GM12878 (cell line): ENCODE data around the gene COX10. TPM values are rescaled to one million over a fixed set of nuclear protein-coding genes. Genes with fewer than 3 reads are reported as not detected.
A peak's percentile ranks its signal among the peaks of the same experiment; 100 is the strongest.

Experiments
- ATAC-seq: fragments of 200-7000 bp; cut with Tn5 transposase; 3 replicates; pipeline ENCODE4 v1.9.1; 2020; ENCODE audit warnings: mild to moderate bottlenecking, moderate library complexity
- BruUV-seq: library from RNA; stranded (reverse); fragments of 400-500 nt; replicated peaks from 2 replicates; lab custom pipeline; 2021; lab: Mats Ljungman, UMichigan
- CTCF ChIA-PET: fragments of 300-600 bp; sonication (Branson Sonifier 250); formaldehyde crosslinking; extraction: SDS; loops from one replicate; lab custom pipeline; 2021; ENCODE audit warnings: inconsistent platforms; lab: Yijun Ruan, JAX
- POLR2A ChIA-PET: fragments of 350-600 bp; formaldehyde crosslinking; extraction: SDS; loops from one replicate; lab custom pipeline; 2021; ENCODE audit warnings: inconsistent platforms; lab: Charles Lee
- RAD21 ChIA-PET: fragments of 300-600 bp; sonication (Branson Sonifier 250); formaldehyde crosslinking; loops from one replicate; lab custom pipeline; 2023; ENCODE audit warnings: antibody characterized with exemption; ENCODE audit not compliant: unreplicated experiment; lab: Charles Lee
- SMC1A ChIA-PET: fragments of 300-600 bp; sonication (Branson Sonifier 250); formaldehyde crosslinking; loops from one replicate; lab custom pipeline; 2023; ENCODE audit not compliant: unreplicated experiment, uncharacterized antibody; lab: Charles Lee
- DNase-seq: peaks from one replicate; pipeline ENCODE4 v3.0.0-alpha.2; 2011; ENCODE audit warnings: low read depth, low spot score
- FAIRE-seq: peaks from 3 replicates; lab custom pipeline; 2011; peaks lifted over from hg19 to GRCh38; lab: Jason Lieb, UNC
- H2AFZ ChIP-seq: 2 replicates; pipeline ENCODE4 v1.6.0; 2011; ENCODE audit warnings: low read depth, low read length, control low read depth; ENCODE audit not compliant: control insufficient read depth
- H3K27ac ChIP-seq: 2 replicates; pipeline ENCODE4 v1.5.1; 2011; ENCODE audit warnings: control low read depth; ENCODE audit not compliant: control insufficient read depth, insufficient read depth
- H3K27me3 ChIP-seq, 2 experiments: replicated peaks in 1 of 2; 2 replicates each; pipeline versions ENCODE4 v1.6.0 to v1.6.1; 2011; ENCODE audit warnings: low read length in 1 of 2; ENCODE audit not compliant: control insufficient read depth in 2 of 2, insufficient read depth in 2 of 2
- H3K36me3 ChIP-seq, 2 experiments: 2 replicates each; pipeline ENCODE4 v1.5.1; 2011; ENCODE audit warnings: low read length in 1 of 2; ENCODE audit not compliant: control insufficient read depth in 2 of 2, insufficient read depth in 2 of 2
- H3K4me1 ChIP-seq: 2 replicates; pipeline ENCODE4 v1.6.1; 2011; ENCODE audit warnings: mild to moderate bottlenecking, low read length, moderate library complexity, mixed read lengths; ENCODE audit not compliant: control insufficient read depth, insufficient read depth
- H3K4me2 ChIP-seq: 2 replicates; pipeline ENCODE4 v1.6.0; 2011; ENCODE audit warnings: control low read depth; ENCODE audit not compliant: control insufficient read depth, insufficient read depth
- H3K4me3 ChIP-seq: fragments of 200-600 bp; sonication (generic); 2 replicates; pipeline ENCODE4 v1.5.1; 2016
- H3K79me2 ChIP-seq: 2 replicates; pipeline ENCODE4 v1.6.0; 2011; ENCODE audit warnings: low read length; ENCODE audit not compliant: control insufficient read depth, insufficient read depth
- H3K9ac ChIP-seq: 2 replicates; pipeline ENCODE4 v1.8.0; 2011; ENCODE audit warnings: low read length, control low read depth, mixed read lengths; ENCODE audit not compliant: control insufficient read depth, insufficient read depth
- H3K9me3 ChIP-seq: replicated peaks from 3 replicates; pipeline ENCODE4 v1.5.1; 2011; ENCODE audit warnings: mild to moderate bottlenecking, low read length; ENCODE audit not compliant: control insufficient read depth, insufficient read depth
- H4K20me1 ChIP-seq: 2 replicates; pipeline ENCODE4 v1.6.0; 2011; ENCODE audit not compliant: control insufficient read depth, insufficient read depth
- EED ChIP-seq: sonication (generic); IDR thresholded peaks from 2 replicates; pipeline ENCODE4 v1.6.1; 2016; ENCODE audit warnings: antibody characterized with exemption, low read depth
- HCFC1 ChIP-seq: fragments of 150-350 bp; IDR thresholded peaks from 2 replicates; pipeline ENCODE4 v1.6.1; 2014; ENCODE audit warnings: low read length
- KLF5 ChIP-seq: fragments of 450-650 bp; IDR thresholded peaks from 2 replicates; pipeline ENCODE4 v1.6.1; 2014; ENCODE audit warnings: mild to moderate bottlenecking; ENCODE audit not compliant: partially characterized antibody
- MAX ChIP-seq: IDR thresholded peaks from 2 replicates; pipeline ENCODE4 v1.6.1; 2012; ENCODE audit warnings: low read depth, low read length, improper control_type of control experiment
- MXI1 ChIP-seq: fragments of 150-350 bp; IDR thresholded peaks from 2 replicates; pipeline ENCODE4 v1.6.1; 2011; ENCODE audit warnings: low read depth, mild to moderate bottlenecking, inconsistent platforms, low read length, improper control_type of control experiment
- NFIC ChIP-seq: IDR thresholded peaks from 2 replicates; pipeline ENCODE4 v1.6.1; 2012; ENCODE audit warnings: low read depth, mild to moderate bottlenecking, inconsistent platforms, low read length, moderate library complexity
- PML ChIP-seq: IDR thresholded peaks from 2 replicates; pipeline ENCODE4 v1.6.1; 2012; ENCODE audit warnings: low read length, inconsistent platforms
- POU2F2 ChIP-seq: IDR thresholded peaks from 3 replicates; pipeline ENCODE4 v1.6.1; 2011; ENCODE audit warnings: low read depth, mild to moderate bottlenecking, low read length, borderline replicate concordance
- RAD51 ChIP-seq: fragments of 450-650 bp; IDR thresholded peaks from 2 replicates; pipeline ENCODE4 v1.6.1; 2016; ENCODE audit warnings: moderate library complexity, mild to moderate bottlenecking, inconsistent platforms
- SIX5 ChIP-seq: IDR thresholded peaks from 2 replicates; pipeline ENCODE4 v1.6.1; 2011; ENCODE audit warnings: mild to moderate bottlenecking, low read depth, low read length, moderate library complexity; ENCODE audit not compliant: severe bottlenecking
- WGBS: methylation state at CpG from one replicate; pipeline ENCODE4 v1.1.6; 2016; ENCODE audit warnings: low lambda C conversion rate; ENCODE audit not compliant: insufficient replicate concordance, insufficient coverage; ENCODE audit errors: missing lambda C conversion rate; 5-methylcytosine and 5-hydroxymethylcytosine counted together
- in situ Hi-C: fragments of 300-500 bp; cut with MboI; formaldehyde crosslinking; loops from 9 replicates; pipeline ENCODE4 v1.14.3; 2018; ENCODE audit warnings: mixed read lengths
- intact Hi-C: fragments of 100-400 bp; cut with micrococcal nuclease; formaldehyde crosslinking; loops from one replicate; pipeline ENCODE4 v1.14.2; 2022; ENCODE audit not compliant: unreplicated experiment
- polyA plus RNA-seq, 11 experiments: library from polyadenylated mRNA; depleted of rRNA in 4 of 11; unstranded in 6 of 11; stranded (reverse) in 5 of 11; fragments of >200 nt; fragmentation: Nextera tagmentation in 4 of 11; fragmentation: Illumina TruSeq in 1 of 11; extraction: Ambion mirVana in 4 of 11; extraction: Trizol in 1 of 11; gene quantifications; 1 replicate in 1 of 11; 2 replicates in 10 of 11; pipeline versions ENCODE4 v1.2.1 to v1.2.3, GENCODE V29; 2011 to 2016; ENCODE audit warnings: inconsistent platforms in 2 of 11, missing spikeins in 2 of 11, low read depth in 1 of 11
- total RNA-seq, 4 experiments: library from RNA; depleted of rRNA in 3 of 4; stranded (reverse); fragments of >200 nt in 3 of 4; fragmentation: Illumina TruSeq in 1 of 4; extraction: Trizol in 1 of 4; gene quantifications; 2 replicates each; pipeline versions ENCODE4 v1.2.1 to v1.2.3, GENCODE V29; 2013 to 2021
- TF ChIP-seq, protein P1 (sequence below): IDR thresholded peaks from 2 replicates; pipeline ENCODE4 v1.6.1; 2011; ENCODE audit warnings: mild to moderate bottlenecking, low read depth, low read length, moderate library complexity; ENCODE audit not compliant: insufficient replicate concordance
- TF ChIP-seq, protein P2 (sequence below): fragments of 450-650 bp; IDR thresholded peaks from 2 replicates; pipeline ENCODE4 v1.6.1; 2018; ENCODE audit warnings: borderline replicate concordance, mild to moderate bottlenecking; ENCODE audit not compliant: partially characterized antibody
- TF ChIP-seq, protein P3 (sequence below): fragments of 450-650 bp; IDR thresholded peaks from 2 replicates; pipeline ENCODE4 v1.6.1; 2016; ENCODE audit warnings: mild to moderate bottlenecking

Gene COX10
- total and polyA plus RNA-seq, 10 of the 15 experiments (the other 5 are each of a cell fraction or from before 2014, with no cell fraction given): 9.6 to 29.4 (median 21.3) TPM

- WGBS: 80% methylated on average over 3 of the region's 3 CpGs
- peaks cover 2 to 19% of the 10 kb centered on the region in 2 experiments for H3K36me3 ChIP-seq
- in situ Hi-C loops (no loop called here), intact Hi-C loops (no loop called here)
- no peaks in the 10 kb centered on the region for H3K27me3 ChIP-seq
- no peak for DNase-seq
- no peak overlapping the region for H3K4me2 ChIP-seq
- ChIA-PET POLR2A (no interaction called here), SMC1A (interaction anchor here (1.2 kb wide), 1 partner anchor 11 kb away, joined by 3 read pairs; no protein-coding TSS in a partner anchor), RAD21 (no interaction called here), CTCF (no interaction called here)
- no peaks in the 10 kb centered on the region for H3K4me1 ChIP-seq
- no peak overlapping the region for H3K4me3 ChIP-seq
- no TSS peak for BruUV-seq
- TF ChIP-seq, protein P1, sequence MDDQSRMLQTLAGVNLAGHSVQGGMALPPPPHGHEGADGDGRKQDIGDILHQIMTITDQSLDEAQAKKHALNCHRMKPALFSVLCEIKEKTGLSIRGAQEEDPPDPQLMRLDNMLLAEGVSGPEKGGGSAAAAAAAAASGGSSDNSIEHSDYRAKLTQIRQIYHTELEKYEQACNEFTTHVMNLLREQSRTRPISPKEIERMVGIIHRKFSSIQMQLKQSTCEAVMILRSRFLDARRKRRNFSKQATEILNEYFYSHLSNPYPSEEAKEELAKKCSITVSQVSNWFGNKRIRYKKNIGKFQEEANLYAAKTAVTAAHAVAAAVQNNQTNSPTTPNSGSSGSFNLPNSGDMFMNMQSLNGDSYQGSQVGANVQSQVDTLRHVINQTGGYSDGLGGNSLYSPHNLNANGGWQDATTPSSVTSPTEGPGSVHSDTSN: no peak
- no peak for TF ChIP-seq MAX
- no peak for TF ChIP-seq PML
- TF ChIP-seq HCFC1: no peak
- H4K20me1 ChIP-seq: no peaks in the 10 kb centered on the region
- peak; percentile 78 for FAIRE-seq
- H3K79me2 ChIP-seq: peaks cover 2% of the 10 kb centered on the region
- no peak overlapping the region for H3K9ac ChIP-seq
- H3K9me3 ChIP-seq: no peaks in the 10 kb centered on the region
- no peak overlapping the region for H3K27ac ChIP-seq
- H2AFZ ChIP-seq: no peak overlapping the region
- no peak for ATAC-seq
These were observed 8.7 kb downstream of the COX10 start for GRCh38 chr17:14078027-14078426.

GRCh38 chr17:14080847-14081251, 11.5 kb downstream of the COX10 start:
- 97% methylated on average over 4 of the region's 4 CpGs for WGBS
- Histone ChIP-seq H3K4me3 (no peak overlapping the region), H3K36me3 (peaks cover 2 to 16% of the 10 kb centered on the region in 2 experiments), H3K9me3 (no peaks in the 10 kb centered on the region), H3K4me1 (no peaks in the 10 kb centered on the region), H3K4me2 (no peak overlapping the region), H3K79me2 (no peaks in the 10 kb centered on the region), H3K27ac (no peak overlapping the region)
- SMC1A ChIA-PET: interaction anchor here (1.7 kb wide), 1 partner anchor 10 kb away, joined by 8 read pairs; no protein-coding TSS in a partner anchor
- RAD21 ChIA-PET: no interaction called here
- no peak for DNase-seq
- BruUV-seq: no TSS peak
- in situ Hi-C loops: no loop called here
- TF ChIP-seq, protein P2, sequence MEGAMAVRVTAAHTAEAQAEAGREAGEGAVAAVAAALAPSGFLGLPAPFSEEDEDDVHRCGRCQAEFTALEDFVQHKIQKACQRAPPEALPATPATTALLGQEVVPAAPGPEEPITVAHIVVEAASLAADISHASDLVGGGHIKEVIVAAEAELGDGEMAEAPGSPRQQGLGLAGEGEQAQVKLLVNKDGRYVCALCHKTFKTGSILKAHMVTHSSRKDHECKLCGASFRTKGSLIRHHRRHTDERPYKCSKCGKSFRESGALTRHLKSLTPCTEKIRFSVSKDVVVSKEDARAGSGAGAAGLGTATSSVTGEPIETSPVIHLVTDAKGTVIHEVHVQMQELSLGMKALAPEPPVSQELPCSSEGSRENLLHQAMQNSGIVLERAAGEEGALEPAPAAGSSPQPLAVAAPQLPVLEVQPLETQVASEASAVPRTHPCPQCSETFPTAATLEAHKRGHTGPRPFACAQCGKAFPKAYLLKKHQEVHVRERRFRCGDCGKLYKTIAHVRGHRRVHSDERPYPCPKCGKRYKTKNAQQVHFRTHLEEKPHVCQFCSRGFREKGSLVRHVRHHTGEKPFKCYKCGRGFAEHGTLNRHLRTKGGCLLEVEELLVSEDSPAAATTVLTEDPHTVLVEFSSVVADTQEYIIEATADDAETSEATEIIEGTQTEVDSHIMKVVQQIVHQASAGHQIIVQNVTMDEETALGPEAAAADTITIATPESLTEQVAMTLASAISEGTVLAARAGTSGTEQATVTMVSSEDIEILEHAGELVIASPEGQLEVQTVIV: no peak
- TF ChIP-seq RAD51: no peak
- TF ChIP-seq, protein P3, sequence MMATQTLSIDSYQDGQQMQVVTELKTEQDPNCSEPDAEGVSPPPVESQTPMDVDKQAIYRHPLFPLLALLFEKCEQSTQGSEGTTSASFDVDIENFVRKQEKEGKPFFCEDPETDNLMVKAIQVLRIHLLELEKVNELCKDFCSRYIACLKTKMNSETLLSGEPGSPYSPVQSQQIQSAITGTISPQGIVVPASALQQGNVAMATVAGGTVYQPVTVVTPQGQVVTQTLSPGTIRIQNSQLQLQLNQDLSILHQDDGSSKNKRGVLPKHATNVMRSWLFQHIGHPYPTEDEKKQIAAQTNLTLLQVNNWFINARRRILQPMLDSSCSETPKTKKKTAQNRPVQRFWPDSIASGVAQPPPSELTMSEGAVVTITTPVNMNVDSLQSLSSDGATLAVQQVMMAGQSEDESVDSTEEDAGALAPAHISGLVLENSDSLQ: no peak
- TF ChIP-seq EED: no peak
- TF ChIP-seq MXI1: no peak
- no peak for TF ChIP-seq POU2F2
- TF ChIP-seq KLF5: no peak
- no peak for TF ChIP-seq NFIC
- no peak for TF ChIP-seq SIX5
- TF ChIP-seq, all 136 proteins: peak for 0
- intact Hi-C loops: no loop called here
- FAIRE-seq (no peak), ATAC-seq (no peak)
- H3K27me3 ChIP-seq: no peaks in the 10 kb centered on the region
- no peak overlapping the region for H2AFZ ChIP-seq
- ChIA-PET POLR2A (no interaction called here), CTCF (no interaction called here)
- no peak overlapping the region for H3K9ac ChIP-seq
- H4K20me1 ChIP-seq: no peaks in the 10 kb centered on the region
